CD4-positive, alpha-beta T cell treated with Interleukin-1 beta for 1 hour (primary cell): ENCODE data around the gene EXOC4.
"Not testable (repeated sequence)": the region's sequence is repeated elsewhere in the genome, so short reads cannot be mapped to it uniquely, and the experiment has no call there.

ENCODE experiments used
- DNase-seq, 2 donors: peaks; one replicate each; pipeline ENCODE4 v3.0.0-alpha.2; 2020 to 2022

The EXOC4 gene

DNA sequence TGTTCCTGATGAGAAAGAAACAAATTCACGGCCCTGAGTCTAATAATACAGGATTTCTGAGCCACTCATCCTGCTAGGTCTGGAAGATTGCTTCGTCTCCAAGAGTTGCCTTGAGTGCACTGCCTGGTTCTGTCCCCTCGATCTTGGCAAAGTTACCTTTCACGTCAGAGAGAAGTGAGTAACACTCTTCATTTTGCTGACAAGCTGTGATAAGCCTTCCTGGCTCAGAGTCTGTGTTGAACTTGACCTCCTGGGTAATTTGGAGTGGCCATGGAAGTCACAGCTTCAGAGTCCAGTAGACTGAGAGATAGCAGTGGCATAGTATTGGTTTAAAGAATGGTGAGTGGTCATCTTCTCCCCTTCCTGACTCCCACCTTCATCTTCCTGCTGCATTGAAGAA, 809.6 kb downstream of the EXOC4 start:
- DNase-seq, result no peak

DNA sequence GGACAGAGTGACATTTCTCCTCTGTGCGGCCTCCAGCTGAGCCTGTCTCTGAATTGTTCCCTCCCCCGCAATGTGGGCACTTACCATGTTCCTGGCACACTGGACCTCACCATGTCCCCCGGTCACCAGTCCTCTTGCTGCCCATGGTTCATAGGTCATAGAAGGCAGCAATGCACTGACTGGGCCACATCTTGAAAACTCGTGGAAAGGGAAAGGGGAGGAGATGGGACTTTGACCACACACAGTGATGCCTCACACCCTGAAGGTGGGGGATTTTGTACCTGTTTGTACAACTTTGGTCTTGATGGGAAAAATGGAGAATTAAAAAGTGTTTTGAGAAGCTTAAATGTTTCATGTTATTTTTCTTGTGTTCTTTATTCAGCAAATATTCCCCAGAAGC, 812.5 kb downstream of the EXOC4 start:
- DNase-seq, result no peak

DNA sequence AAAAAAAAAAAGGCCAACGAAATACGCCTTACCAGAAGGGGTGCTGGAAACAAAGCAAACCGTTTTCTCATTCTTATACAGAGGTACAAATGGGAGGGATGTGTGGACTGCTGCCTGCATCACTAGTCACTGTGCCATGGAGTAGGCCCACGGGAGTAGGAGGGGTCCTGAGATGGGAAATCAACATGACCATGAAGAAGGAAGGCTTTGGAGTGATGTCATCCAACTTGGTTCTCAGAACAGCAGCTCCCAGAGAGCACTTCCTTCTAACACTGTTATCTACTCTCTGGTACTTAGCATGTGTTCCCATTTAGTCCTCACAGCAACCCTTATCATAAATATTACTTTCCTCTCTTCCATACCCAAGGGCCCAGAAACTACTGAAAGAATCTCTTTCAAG, 814.3 kb downstream of the EXOC4 start:
- no peak for DNase-seq

DNA sequence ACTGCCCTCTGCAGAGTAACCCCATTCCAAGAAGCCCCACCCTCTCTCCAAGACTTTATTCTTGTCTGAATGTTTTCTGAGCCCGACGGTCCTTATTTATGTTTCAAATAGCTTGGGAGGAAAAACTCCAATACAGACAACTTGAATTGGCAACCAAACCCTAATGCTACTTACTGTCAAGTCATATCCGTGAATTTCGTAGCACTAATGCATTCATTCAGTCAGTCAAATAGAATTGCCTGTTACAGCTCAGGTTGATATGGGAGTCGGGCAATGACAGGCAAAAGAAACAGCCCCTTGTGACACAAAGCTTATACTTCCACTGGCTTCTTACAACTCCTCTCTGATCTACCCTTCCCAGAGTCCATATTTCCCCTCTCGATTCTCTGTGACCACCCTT, 815.8 kb downstream of the EXOC4 start:
- no peak for DNase-seq

DNA sequence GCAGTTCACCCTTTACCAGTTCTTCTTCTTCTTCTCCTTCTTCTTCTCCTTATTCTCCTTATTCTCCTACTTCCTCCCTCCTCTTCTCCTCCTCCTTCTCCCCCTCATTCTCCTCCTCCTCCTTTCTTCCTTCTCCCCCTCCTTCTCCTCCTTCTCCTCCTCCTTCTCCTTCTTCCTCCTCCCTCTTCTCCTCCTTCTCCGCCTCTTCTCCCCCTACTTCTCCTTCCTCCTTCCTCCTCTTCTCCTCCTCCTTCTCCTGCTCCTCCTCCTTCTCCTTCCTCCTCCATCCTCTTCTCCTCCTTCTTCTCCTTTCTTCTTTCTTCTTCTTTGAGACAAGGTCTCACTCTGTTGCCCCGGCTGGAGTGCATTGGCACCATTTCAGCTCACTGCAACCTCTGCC, 816.3 kb downstream of the EXOC4 start:
- DNase-seq, result no peak

DNA sequence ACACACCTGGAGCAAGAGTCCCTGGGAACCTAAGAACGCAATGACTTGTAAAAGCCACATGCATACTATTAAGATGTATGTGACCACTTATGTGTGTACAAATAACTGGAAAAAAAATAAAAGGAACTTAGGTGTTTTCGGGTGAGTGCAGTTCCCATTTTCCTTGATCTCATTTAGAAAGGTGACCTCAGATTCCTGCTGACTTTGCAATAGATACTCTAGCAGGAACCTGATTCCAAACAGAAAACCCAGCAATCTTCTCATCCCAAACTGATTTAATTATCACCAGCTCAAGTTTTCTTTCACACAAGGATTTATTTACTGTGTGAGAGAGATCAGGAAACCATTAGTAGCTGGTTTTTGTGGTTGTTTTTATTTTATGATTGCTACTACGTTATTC, 817.8 kb downstream of the EXOC4 start:
- DNase-seq, result no peak

DNA sequence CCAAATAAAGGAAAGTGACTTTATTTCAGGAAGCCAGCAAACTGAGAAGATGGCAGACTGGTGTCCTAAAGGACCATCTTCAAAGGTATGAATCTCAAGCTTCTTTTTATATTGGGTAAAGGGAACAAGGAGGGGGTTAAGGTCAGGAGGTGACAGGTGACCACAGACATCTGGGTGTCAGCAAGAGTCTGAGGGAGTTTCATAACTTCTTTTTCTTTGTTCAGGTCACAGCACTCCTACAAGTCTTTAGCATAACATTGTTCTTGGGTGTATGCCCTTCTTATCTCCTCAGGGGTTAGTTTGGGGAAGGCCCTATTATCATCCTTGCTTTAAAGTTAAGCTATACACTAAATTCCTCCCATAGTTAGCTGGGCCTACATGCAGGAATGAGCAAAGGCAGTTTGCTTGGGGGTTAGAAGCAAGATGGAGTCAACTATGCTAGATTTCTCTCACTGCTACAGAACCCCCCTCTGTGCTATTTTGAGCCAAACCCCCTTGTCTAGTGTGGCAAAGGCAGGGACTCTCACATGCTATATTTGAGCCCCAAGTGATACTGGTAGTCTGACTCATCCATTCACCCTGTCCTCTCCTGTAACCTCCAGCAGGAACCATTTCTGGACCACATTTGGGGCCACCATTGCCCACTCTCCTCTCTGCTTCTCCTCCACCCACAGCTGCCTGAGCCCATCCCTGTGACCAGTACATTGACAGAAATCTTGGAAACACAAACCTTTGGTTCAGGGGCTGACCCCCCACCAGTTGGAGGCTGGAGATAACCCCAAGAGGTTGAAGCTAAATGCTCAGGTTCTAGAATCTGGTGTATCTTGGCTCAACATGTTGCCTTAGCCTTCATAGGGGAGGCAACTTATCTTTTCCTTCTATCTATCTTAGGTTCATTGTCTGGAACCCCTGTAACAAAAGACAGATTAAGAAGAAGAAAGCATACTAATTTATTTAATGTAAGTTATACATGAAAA, 818.8 kb downstream of the EXOC4 start:
- no peak for DNase-seq

DNA sequence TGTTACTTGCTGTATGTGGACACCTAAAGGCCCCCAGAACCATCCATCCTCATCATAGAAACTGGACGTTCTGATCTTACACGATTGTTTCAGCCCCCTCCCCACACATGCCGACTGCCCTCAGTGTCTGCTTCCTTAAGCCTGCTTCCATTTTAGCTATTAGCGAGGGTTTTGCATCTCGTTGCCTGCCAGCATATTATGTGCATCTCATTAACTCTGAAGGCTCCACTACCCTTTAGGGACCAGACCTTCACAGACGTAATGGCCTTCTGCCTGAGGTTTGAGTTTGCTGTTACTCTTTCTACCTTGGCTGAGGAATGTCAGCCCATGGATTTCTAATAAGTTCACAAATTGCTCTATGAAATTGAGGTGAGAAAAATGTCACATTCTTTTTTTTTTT, 820.4 kb downstream of the EXOC4 start:
- DNase-seq, result no peak

DNA sequence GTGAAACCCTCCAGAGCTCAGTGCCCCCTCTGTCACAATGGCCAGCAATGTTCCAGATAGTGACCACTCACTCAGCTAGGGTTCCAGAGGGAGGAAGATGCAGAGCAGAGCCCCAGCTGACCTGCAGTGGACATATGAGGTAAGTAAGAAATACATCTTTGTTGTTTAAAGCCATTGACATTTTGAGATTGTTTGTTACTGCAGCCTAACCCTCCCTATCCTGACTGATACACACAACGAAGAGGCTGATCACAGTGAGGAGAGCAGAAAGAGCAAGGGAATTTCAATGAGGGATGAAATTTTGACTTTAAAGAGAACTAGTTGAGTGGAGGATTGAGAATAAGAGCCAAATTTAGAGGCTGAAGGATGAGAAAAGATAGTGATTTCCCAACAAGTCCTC, 822.9 kb downstream of the EXOC4 start:
- DNase-seq, result no peak

DNA sequence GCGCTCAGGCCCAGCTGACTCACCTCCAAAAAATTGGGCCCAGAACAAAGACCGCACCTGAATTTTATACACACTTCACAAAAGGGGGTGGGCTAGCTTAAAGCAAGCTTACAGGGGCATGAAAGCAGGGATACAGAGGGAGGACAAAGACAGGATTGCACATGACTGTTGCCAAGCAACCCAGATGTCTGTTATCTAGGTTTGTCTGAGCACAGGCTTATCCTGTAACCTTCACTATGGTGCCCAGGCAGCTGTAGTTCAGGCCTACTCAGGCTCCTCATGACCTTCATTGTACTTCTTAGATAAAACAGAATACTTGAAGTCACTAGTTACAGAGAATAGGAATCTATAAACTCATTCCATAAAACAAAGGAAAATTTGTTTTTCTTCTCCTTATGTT, 824.7 kb downstream of the EXOC4 start:
- DNase-seq, result not testable (repeated sequence)

DNA sequence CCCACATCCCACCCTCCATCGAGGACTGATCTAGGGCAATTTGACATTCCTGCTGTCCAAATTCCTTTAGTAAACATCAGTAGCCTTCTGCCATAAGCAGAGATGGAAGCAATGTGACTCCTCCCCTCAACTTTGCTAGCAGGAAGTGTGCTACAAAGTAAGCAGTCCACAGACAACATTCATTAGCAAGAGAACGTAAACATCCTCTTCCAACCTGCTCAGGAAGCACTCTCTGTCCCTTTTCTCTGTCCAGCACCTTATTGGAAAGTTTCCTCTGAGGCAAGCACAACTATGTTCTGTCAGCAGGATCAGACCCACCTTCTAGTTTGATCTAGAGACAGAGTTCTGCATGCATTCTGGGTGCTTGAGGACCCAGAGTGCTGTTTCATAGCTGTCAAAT, 826.1 kb downstream of the EXOC4 start:
- DNase-seq, result no peak

DNA sequence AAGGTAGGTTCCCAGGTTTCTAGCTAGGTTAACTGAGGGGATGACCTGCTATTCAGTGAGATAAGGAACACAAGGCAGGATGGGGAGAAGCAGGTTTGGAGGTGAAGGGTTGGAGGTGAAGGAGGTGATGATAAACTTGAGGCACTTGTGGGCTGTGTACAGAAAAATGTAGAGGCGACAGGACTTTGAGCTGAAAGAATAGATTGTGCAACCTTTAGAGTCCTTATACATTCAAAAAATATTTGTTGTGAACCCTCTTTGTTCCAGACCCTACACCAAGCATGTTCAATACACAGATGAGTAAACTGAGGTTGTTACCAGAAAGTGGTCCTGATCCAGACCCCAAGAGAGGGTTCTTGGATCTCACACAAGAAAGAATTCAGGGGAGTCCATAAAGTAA, 828.8 kb downstream of the EXOC4 start:
- no peak for DNase-seq

DNA sequence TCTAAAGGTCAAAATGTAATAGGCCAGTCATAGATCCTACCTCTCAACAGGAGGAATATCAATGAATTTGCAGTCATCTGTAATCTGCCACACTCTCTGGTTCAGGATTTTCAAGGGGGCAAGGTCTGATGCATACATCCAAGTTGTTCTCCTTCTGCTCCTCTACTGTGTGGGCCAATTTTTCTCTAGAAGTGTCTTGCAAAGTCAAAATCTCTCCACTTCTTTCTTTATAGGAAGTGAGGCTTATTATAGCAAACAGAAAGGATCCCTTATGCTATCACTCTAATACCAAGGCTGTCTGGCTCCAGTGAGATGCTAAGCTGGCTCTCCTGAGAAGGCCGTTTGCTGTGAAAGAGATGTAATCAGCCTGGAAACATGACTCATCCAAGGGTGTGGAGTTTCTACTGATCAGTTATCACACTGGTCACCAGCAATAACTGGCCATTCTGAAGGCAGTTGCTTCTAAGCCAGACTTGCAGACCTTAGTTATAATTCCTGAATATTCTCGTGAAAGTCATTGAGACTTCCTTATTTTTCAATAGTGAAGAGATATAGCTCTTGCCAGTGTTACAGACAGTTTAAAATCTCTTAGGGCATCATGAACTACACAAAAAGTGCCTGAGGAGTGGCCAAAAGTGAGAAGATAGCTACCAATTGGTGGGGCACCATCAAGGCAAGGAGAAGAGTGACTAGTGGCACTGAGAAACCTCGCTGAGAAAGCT, 831.0 kb downstream of the EXOC4 start:
- no peak for DNase-seq

DNA sequence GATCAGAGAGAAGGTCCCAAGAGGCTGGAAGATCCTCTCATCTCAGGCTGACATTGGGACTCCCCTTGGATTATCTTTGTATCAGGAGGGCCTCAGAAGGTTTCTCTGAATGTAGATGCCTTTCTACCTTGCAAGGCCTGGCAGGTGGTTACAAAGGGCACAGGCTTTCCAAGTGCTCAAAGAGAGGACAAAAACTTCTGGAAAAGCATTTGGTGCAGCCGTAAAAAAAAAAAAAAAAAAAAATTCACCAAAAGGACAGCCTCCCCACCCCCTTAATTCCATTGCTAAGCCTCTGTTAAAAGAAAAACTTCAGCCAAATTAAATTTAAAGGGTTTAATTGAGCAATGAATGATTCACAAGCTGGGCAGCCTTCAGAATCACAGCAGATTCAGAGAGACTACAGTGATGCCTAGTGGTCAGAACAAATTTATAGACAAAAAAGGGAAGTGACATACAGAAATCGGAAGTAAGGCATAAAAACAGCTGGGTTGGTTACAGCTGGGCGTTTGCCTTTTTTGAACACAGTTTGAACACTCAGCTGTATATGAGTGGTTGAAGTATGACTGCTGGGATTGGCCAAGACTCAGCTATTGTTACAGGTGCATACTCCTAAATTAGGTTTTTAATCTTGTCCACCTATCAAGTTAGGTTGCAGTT, 831.7 kb downstream of the EXOC4 start:
- peak in 1 of 2 donors; percentile 30 for DNase-seq

DNA sequence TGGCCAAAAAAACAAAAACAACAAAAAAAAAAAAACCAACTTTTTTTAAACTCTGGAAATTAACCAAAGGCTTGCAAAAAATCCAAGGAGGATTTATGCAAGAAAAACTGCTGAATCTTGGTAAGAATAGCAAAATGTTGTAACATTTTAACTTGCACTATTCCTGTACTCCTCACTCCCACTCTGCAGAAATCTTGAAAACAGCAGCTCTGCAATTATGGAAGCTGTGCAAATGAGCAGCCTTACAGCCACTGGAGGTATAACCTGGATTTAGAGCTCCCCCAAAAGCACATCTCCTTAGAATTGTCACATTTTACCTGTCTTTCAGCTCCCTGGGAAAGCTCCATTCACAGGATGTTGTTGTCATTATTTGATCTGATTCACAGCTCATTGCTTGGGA, 832.4 kb downstream of the EXOC4 start:
- DNase-seq, result no peak

DNA sequence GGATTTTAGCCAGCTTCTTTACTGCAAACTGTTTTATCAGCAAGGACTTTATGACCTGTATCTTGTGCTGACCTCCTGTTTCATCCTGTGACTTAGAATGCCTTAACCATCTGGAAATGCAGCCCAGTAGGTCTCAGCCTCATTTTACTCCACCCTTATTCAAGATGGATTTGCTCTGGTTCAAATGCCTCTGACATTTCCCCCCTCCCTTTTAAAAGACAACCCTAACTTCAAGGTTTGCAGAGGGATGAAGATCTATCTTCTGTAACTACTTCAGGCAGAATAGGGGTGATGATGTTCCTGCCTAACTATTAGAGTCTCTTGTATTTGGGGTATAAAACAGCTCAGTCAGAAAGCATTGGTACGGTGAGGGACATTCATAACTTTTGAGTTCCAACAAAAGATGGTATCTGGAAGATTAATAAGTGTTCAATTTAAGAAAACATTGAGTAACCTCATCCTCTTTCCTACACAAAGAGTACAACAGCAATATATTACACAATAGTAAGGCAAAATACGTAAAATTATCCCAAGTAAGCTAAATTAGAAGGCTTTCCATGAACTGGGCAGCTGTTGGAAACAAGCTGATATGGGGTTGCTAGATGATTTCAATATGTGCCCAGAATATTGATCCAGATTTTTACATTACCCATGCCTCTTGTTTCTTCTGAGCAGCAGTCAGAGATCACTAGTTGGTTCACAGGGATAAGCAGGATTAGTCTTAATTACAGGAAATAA, 834.3 kb downstream of the EXOC4 start:
- no peak for DNase-seq

DNA sequence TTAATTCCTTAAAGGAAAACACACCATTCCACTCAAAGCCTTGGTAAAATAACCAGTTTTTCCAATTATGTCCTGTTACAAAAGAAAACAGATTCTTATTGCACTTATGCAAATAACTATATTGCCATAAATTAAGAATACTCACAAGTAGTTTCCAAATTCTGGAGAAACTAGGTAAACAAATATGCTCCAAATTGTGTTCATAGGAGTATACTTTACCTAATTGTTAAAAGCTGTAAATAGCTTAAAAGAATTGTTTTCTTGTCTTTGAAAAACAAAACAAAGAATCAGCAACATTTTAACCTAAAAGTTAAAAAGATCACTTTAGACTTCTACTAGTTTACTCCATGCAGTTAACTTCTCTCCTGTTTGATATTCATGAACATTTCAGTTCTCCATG, 835.3 kb downstream of the EXOC4 start:
- no peak for DNase-seq

DNA sequence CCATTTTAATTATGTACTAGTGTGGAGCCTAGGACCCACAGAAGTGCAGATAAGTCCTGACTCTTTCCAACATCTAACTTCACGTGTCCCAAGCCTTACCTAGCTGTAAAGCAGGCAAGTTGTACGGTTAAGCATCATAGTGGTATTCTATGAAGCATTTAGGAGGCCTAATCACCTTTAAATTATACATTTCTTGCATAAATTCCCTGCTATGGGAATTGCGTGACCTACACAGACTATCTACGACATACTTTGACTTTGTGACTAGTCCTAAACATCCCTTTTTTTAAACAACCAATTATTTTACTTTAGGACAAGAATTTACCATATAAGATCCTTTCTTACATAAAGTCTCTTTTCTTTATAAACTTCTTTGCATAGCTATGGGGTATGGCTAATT, 836.6 kb downstream of the EXOC4 start:
- DNase-seq, result no peak

DNA sequence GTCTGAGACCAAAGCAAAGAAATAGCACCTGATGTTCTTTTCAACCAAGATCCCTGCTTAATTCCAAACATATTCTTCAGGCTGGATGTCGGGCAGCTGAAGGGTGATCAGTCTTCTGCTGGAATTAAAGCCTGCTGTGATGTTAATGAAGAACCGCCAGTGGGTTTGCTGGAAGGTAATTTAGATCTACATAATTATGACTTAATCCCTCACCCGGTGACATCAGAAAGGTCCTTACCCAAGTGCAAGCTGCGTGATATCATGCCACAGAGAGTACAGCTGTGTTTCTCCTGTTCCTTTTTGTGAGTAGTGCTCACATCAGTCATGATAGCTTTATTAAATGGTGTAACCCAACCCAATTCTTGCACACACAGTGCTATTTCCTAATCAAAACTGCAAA, 845.2 kb downstream of the EXOC4 start:
- DNase-seq, result no peak

DNA sequence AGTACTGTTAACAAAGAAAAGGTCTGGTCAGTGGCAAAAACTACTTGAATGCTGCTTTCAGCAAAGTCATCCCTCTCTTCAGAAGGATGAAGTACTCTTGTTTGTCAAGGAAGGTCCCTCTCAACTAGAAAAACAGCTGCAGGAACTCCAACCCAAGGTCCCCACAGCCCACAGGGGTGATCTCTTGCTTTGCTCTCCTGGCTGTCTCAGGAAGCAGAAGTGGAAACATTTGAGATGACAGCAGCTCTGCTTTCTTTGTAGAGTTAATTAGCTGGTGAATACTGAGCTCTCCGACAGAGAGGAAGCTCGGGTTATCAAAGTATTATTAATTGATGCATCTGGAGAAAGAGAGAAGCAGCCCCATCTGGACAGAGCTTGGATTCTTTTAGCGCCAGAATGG, 848.8 kb downstream of the EXOC4 start:
- DNase-seq, result no peak

DNA sequence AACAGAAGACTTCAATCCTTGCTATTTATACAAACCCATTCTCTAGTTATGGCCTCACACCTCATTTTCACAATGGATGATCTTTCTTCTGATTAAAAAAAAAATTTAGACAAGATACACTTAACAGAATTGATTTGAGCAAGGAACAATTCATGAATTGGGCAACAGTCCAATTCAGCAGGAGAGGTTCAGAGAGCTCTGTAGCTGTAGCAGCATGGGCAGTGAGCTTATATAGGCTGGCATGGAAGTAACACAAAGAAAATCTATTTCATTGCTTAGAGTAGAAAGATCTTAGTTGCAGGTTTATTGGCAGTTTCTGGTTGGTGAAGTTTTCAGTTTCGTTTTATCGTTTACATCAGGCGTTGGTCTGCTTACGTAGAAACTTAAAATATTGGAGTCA, 851.3 kb downstream of the EXOC4 start:
- DNase-seq, result no peak

DNA sequence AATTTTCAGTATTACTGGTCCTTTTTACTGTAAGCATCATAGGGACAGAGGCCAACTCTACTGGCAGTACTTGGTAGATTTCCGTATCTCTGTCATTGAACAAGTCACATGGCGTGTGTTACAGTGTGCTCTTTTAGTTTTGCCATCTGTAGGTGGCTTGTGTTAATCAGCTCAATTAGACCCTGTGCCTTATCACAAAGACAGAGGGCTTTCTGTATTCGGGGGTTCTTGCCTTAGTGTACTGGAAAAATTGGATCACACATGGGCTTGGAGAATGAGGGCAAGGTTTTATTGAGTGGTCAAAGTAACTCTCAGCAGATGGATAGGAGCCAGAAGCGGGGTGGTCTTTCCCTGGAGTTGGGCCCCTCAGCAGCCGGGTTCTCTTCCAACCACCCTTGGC, 853.0 kb downstream of the EXOC4 start:
- DNase-seq, result no peak

DNA sequence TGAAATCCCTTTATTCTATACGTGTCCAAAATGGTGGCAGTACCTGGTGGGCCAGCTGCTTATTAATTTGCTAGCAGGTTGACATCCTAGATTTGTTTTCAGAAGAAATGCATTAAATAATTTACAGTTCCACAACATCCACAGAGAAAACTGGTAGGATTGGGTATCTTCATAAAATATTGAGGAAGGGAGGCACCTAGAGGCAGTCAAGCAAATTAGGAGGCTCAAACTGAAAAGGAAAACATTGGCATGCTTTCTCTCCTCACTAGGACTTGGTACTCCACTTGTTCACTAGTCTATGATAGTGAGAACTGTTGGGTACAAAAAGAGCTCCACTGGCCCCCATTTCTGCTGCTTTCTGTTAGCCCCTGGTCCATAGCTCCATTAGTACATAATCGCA, 855.9 kb downstream of the EXOC4 start:
- DNase-seq, result no peak
